HepG2 (cell line): Measurements from ENCODE around the gene EFCAB8. TPM values are rescaled to one million over a fixed set of nuclear protein-coding genes. Genes with fewer than 3 reads are reported as not detected.

Experiments
- ARID2 ChIP-seq: sonication (generic); formaldehyde crosslinking; IDR thresholded peaks from 2 replicates; pipeline ENCODE4 v1.8.1; 2022; ENCODE audit warnings: mild to moderate bottlenecking, missing genetic modification reagents, borderline replicate concordance
- ATF7-NPFF ChIP-seq: sonication (generic); formaldehyde crosslinking; IDR thresholded peaks from 2 replicates; pipeline ENCODE4 v1.8.1; 2023; ENCODE audit warnings: mild to moderate bottlenecking, low read depth, missing genetic modification reagents, moderate library complexity
- ELF1 ChIP-seq: sonication (generic); formaldehyde crosslinking; IDR thresholded peaks from 2 replicates; pipeline ENCODE4 v1.4.0; 2020; ENCODE audit warnings: missing genetic modification reagents
- KLF12 ChIP-seq: sonication (generic); formaldehyde crosslinking; IDR thresholded peaks from 2 replicates; pipeline ENCODE4 v1.4.0; 2020; ENCODE audit warnings: missing genetic modification reagents, borderline replicate concordance
- MTF2 ChIP-seq: sonication (generic); formaldehyde crosslinking; IDR thresholded peaks from 2 replicates; pipeline ENCODE4 v1.5.0; 2020; ENCODE audit warnings: missing genetic modification reagents, borderline replicate concordance
- TBP ChIP-seq: sonication (generic); formaldehyde crosslinking; IDR thresholded peaks from 2 replicates; pipeline ENCODE4 v1.5.0; 2020; ENCODE audit warnings: missing genetic modification reagents
- ZBTB20 ChIP-seq: sonication (generic); formaldehyde crosslinking; IDR thresholded peaks from 2 replicates; pipeline ENCODE4 v1.8.1; 2023; ENCODE audit warnings: missing genetic modification reagents, low read depth, mild to moderate bottlenecking, borderline replicate concordance
- ZFP36L1 ChIP-seq: sonication (generic); formaldehyde crosslinking; IDR thresholded peaks from 2 replicates; pipeline ENCODE4 v1.8.0; 2022; ENCODE audit warnings: mild to moderate bottlenecking, missing genetic modification reagents, moderate library complexity
- ZNF564 ChIP-seq: sonication (generic); formaldehyde crosslinking; IDR thresholded peaks from 2 replicates; pipeline ENCODE4 v1.8.1; 2023; ENCODE audit warnings: mild to moderate bottlenecking, missing genetic modification reagents
- ZNF737 ChIP-seq: sonication (generic); formaldehyde crosslinking; IDR thresholded peaks from 2 replicates; pipeline ENCODE4 v1.5.0; 2020; ENCODE audit warnings: missing genetic modification reagents, mild to moderate bottlenecking, borderline replicate concordance
- polyA plus RNA-seq, 8 experiments: library from polyadenylated mRNA; depleted of rRNA in 3 of 8; stranded (reverse) in 7 of 8; unstranded in 1 of 8; fragments of >200 nt; fragmentation: Illumina TruSeq in 4 of 8; extraction: Trizol in 4 of 8; gene quantifications; 2 replicates each; pipeline versions ENCODE4 v1.2.1 to v1.2.3, GENCODE V29; 2011 to 2016; ENCODE audit warnings: low read depth in 4 of 8, missing spikeins in 1 of 8, mixed read lengths in 1 of 8; ENCODE audit not compliant: insufficient read depth in 1 of 8
- total RNA-seq, 5 experiments: library from RNA; depleted of rRNA; stranded (reverse); fragments of >200 nt; fragmentation: Illumina TruSeq; extraction: Trizol; gene quantifications; 2 replicates each; pipeline ENCODE4 v1.2.3, GENCODE V29; 2016; ENCODE audit warnings: low read depth in 1 of 5
- TF ChIP-seq, protein P1 (sequence below): sonication (generic); formaldehyde crosslinking; IDR thresholded peaks from 2 replicates; pipeline ENCODE4 v1.8.0; 2022; ENCODE audit warnings: mild to moderate bottlenecking, missing genetic modification reagents, moderate library complexity
- TF ChIP-seq, protein P2 (sequence below): sonication (generic); formaldehyde crosslinking; IDR thresholded peaks from 2 replicates; pipeline ENCODE4 v1.9.0; 2022; ENCODE audit warnings: low read depth, missing genetic modification reagents
- TF ChIP-seq, protein P3 (sequence below): sonication (generic); formaldehyde crosslinking; IDR thresholded peaks from 2 replicates; pipeline ENCODE4 v1.8.0; 2022; ENCODE audit warnings: missing genetic modification reagents, mild to moderate bottlenecking, borderline replicate concordance
- TF ChIP-seq, protein P4 (sequence below): sonication (generic); formaldehyde crosslinking; IDR thresholded peaks from 2 replicates; pipeline ENCODE4 v1.4.0; 2020; ENCODE audit warnings: mild to moderate bottlenecking, missing genetic modification reagents
- TF ChIP-seq, protein P5 (sequence below): sonication (generic); formaldehyde crosslinking; IDR thresholded peaks from 2 replicates; pipeline ENCODE4 v1.4.0; 2020; ENCODE audit warnings: missing genetic modification reagents, borderline replicate concordance

EFCAB8 gene
- total and polyA plus RNA-seq, 2 of the 13 experiments (the other 11 are each of a cell fraction or from before 2014, with no cell fraction given) = 0.15 to 0.22 TPM

DNA sequence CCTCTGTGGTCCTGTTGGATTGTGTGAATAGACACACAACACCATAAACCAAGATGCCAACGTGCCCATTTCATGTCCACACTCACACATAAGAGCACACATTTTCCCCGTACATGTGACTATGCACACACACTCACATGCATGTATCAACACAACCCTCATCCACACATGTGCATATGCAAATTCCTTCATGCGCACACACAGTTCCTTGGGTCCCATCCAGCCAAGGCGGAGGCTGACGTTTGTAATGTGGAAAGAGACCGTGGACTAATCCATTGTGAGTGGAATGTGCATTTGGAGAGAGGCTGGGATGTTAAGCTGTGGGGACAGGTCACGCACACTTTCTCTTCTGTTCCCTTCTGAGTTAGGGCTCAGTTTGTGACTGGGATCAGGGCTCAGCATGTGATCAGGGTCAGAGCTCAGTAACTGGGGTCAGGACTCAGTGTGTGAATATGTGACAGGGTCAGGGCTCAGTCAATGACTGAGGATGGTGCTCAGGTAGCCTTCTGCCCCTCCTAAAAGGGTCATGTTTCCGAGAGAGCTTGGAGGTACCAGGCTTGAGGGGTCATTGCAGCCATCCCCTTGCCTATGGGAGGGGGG is 148.2 kb downstream of the EFCAB8 start (continued):
- TF ChIP-seq, protein P1, sequence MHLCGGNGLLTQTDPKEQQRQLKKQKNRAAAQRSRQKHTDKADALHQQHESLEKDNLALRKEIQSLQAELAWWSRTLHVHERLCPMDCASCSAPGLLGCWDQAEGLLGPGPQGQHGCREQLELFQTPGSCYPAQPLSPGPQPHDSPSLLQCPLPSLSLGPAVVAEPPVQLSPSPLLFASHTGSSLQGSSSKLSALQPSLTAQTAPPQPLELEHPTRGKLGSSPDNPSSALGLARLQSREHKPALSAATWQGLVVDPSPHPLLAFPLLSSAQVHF = no peak
- no peak for TF ChIP-seq ZNF564 (CRISPR knock-in tag)
- no peak for TF ChIP-seq KLF12 (CRISPR knock-in tag)
- TF ChIP-seq, protein P2, sequence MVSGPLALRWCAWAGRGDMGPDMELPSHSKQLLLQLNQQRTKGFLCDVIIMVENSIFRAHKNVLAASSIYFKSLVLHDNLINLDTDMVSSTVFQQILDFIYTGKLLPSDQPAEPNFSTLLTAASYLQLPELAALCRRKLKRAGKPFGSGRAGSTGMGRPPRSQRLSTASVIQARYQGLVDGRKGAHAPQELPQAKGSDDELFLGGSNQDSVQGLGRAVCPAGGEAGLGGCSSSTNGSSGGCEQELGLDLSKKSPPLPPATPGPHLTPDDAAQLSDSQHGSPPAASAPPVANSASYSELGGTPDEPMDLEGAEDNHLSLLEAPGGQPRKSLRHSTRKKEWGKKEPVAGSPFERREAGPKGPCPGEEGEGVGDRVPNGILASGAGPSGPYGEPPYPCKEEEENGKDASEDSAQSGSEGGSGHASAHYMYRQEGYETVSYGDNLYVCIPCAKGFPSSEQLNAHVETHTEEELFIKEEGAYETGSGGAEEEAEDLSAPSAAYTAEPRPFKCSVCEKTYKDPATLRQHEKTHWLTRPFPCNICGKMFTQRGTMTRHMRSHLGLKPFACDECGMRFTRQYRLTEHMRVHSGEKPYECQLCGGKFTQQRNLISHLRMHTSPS = no peak; the same call in 1 of the 2 replicates
- peak; percentile 77; the same call in 1 of the 2 replicates for TF ChIP-seq ZFP36L1 (CRISPR knock-in tag)
- TF ChIP-seq MTF2 (CRISPR knock-in tag) = 0 out of 2 replicates have a peak, but pooled peaks have one; percentile 76
- TF ChIP-seq, protein P3, sequence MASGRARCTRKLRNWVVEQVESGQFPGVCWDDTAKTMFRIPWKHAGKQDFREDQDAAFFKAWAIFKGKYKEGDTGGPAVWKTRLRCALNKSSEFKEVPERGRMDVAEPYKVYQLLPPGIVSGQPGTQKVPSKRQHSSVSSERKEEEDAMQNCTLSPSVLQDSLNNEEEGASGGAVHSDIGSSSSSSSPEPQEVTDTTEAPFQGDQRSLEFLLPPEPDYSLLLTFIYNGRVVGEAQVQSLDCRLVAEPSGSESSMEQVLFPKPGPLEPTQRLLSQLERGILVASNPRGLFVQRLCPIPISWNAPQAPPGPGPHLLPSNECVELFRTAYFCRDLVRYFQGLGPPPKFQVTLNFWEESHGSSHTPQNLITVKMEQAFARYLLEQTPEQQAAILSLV = no peak; the same call in 1 of the 2 replicates
- no peak for TF ChIP-seq TBP
- no peak for TF ChIP-seq ARID2
- TF ChIP-seq, protein P4, sequence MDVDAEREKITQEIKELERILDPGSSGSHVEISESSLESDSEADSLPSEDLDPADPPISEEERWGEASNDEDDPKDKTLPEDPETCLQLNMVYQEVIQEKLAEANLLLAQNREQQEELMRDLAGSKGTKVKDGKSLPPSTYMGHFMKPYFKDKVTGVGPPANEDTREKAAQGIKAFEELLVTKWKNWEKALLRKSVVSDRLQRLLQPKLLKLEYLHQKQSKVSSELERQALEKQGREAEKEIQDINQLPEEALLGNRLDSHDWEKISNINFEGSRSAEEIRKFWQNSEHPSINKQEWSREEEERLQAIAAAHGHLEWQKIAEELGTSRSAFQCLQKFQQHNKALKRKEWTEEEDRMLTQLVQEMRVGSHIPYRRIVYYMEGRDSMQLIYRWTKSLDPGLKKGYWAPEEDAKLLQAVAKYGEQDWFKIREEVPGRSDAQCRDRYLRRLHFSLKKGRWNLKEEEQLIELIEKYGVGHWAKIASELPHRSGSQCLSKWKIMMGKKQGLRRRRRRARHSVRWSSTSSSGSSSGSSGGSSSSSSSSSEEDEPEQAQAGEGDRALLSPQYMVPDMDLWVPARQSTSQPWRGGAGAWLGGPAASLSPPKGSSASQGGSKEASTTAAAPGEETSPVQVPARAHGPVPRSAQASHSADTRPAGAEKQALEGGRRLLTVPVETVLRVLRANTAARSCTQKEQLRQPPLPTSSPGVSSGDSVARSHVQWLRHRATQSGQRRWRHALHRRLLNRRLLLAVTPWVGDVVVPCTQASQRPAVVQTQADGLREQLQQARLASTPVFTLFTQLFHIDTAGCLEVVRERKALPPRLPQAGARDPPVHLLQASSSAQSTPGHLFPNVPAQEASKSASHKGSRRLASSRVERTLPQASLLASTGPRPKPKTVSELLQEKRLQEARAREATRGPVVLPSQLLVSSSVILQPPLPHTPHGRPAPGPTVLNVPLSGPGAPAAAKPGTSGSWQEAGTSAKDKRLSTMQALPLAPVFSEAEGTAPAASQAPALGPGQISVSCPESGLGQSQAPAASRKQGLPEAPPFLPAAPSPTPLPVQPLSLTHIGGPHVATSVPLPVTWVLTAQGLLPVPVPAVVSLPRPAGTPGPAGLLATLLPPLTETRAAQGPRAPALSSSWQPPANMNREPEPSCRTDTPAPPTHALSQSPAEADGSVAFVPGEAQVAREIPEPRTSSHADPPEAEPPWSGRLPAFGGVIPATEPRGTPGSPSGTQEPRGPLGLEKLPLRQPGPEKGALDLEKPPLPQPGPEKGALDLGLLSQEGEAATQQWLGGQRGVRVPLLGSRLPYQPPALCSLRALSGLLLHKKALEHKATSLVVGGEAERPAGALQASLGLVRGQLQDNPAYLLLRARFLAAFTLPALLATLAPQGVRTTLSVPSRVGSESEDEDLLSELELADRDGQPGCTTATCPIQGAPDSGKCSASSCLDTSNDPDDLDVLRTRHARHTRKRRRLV (CRISPR knock-in tag) = no peak
- TF ChIP-seq, protein P5, sequence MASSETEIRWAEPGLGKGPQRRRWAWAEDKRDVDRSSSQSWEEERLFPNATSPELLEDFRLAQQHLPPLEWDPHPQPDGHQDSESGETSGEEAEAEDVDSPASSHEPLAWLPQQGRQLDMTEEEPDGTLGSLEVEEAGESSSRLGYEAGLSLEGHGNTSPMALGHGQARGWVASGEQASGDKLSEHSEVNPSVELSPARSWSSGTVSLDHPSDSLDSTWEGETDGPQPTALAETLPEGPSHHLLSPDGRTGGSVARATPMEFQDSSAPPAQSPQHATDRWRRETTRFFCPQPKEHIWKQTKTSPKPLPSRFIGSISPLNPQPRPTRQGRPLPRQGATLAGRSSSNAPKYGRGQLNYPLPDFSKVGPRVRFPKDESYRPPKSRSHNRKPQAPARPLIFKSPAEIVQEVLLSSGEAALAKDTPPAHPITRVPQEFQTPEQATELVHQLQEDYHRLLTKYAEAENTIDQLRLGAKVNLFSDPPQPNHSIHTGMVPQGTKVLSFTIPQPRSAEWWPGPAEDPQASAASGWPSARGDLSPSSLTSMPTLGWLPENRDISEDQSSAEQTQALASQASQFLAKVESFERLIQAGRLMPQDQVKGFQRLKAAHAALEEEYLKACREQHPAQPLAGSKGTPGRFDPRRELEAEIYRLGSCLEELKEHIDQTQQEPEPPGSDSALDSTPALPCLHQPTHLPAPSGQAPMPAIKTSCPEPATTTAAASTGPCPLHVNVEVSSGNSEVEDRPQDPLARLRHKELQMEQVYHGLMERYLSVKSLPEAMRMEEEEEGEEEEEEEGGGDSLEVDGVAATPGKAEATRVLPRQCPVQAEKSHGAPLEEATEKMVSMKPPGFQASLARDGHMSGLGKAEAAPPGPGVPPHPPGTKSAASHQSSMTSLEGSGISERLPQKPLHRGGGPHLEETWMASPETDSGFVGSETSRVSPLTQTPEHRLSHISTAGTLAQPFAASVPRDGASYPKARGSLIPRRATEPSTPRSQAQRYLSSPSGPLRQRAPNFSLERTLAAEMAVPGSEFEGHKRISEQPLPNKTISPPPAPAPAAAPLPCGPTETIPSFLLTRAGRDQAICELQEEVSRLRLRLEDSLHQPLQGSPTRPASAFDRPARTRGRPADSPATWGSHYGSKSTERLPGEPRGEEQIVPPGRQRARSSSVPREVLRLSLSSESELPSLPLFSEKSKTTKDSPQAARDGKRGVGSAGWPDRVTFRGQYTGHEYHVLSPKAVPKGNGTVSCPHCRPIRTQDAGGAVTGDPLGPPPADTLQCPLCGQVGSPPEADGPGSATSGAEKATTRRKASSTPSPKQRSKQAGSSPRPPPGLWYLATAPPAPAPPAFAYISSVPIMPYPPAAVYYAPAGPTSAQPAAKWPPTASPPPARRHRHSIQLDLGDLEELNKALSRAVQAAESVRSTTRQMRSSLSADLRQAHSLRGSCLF (CRISPR knock-in tag) = no peak
- no peak for TF ChIP-seq ATF7-NPFF (CRISPR knock-in tag)
- no peak for TF ChIP-seq ZBTB20 (CRISPR knock-in tag)
- no peak for TF ChIP-seq ZNF737 (CRISPR knock-in tag)
- no peak for TF ChIP-seq ELF1 (CRISPR knock-in tag)
